Muscle layer of duodenum (tissue), 2 donors: ENCODE data around the gene IFT80.
"Not testable (repeated sequence)": the region's sequence is repeated elsewhere in the genome, so short reads cannot be mapped to it uniquely, and the experiment has no call there.

Source experiments
- H3K27ac ChIP-seq: one replicate; pipeline ENCODE4 v1.7.0; 2013; ENCODE audit warnings: mild to moderate bottlenecking, low read length
- H3K27me3 ChIP-seq: one replicate; pipeline ENCODE4 v1.7.0; 2013; ENCODE audit warnings: low read depth, mild to moderate bottlenecking, control low read depth, low read length
- H3K36me3 ChIP-seq, 2 donors: one replicate each; pipeline ENCODE4 v1.7.0; 2013; ENCODE audit warnings: low read length in 2 of 2, control low read depth in 1 of 2, mild to moderate bottlenecking in 1 of 2; ENCODE audit not compliant: insufficient read depth in 2 of 2, control insufficient read depth in 1 of 2
- H3K4me1 ChIP-seq, 2 donors: one replicate each; pipeline ENCODE4 v1.7.0; 2013; ENCODE audit warnings: low read length in 2 of 2, mild to moderate bottlenecking in 2 of 2, control low read depth in 1 of 2, moderate library complexity in 1 of 2; ENCODE audit not compliant: insufficient read depth in 2 of 2, control insufficient read depth in 1 of 2
- H3K4me3 ChIP-seq, 2 donors: one replicate each; pipeline ENCODE4 v1.7.0; 2013; ENCODE audit warnings: low read length in 2 of 2, low read depth in 1 of 2, mild to moderate bottlenecking in 1 of 2
- H3K9me3 ChIP-seq, 2 donors: one replicate each; pipeline ENCODE4 v1.7.0; 2013; ENCODE audit warnings: low read length in 2 of 2, control low read depth in 1 of 2, mild to moderate bottlenecking in 1 of 2; ENCODE audit not compliant: control insufficient read depth in 1 of 2
- donor health status: healthy.

The IFT80 gene

GRCh38 chr3:160247766-160248165 lies 151.3 kb downstream of the IFT80 start:
- Histone ChIP-seq H3K27me3 (no peaks in the 10 kb centered on the region), H3K4me1 (no peaks in the 10 kb centered on the region), H3K9me3 (peaks cover 0 to 3% of the 10 kb centered on the region in 2 donors), H3K4me3 (no peak overlapping the region), H3K27ac (no peak overlapping the region), H3K36me3 (no peaks in the 10 kb centered on the region)

DNA sequence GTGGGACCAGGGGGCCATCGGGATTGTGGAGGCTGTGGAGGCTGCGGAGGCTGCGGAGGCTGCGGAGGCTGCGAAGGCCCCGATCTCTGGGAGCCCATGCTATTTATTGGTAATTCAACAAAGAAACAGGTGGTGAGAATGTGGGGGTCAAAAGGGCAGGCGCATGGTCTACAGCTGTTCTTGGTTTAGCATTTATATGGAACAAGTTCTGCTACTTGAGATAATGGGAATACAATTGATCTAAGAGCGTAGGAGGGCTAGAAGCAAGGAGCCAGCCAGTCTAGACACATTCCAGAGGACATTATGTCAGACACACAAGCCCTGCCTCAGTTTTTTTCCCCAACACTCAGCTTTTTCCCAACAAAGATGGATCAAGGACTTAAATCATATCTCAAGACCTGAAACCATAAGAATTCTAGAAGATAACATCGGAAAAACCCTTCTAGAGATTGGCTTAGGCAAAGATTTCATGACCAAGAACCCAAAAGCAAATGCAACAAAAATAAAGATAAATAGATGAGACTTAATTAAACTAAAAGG lies 153.7 kb downstream of the IFT80 start:
- Histone ChIP-seq H3K4me3 (no peak overlapping the region), H3K9me3 (peaks cover 0 to 3% of the 10 kb centered on the region in 2 donors), H3K4me1 (no peaks in the 10 kb centered on the region), H3K27ac (no peak overlapping the region), H3K27me3 (no peaks in the 10 kb centered on the region), H3K36me3 (no peaks in the 10 kb centered on the region)

DNA sequence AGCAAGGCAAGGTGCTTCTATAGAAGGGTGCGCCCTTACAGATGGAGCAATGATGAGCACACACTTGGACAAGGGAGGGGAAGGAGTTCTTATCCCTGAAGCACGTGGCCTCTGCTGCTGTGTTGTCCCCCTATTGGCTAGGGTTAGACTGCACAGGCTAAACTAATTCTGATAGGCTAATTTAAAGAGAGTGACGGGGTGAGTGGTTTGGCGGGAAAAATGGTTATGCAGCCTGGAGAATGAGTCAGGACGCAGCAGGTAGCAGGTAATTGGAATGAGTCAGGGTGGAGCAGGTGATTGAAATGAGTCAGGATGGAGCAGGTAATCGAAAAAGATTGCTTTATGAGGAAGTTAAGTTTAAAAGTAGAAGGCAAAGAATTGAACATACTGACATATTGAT lies 158.3 kb downstream of the IFT80 start:
- not testable (repeated sequence) for H3K27me3 ChIP-seq, H3K27ac ChIP-seq

DNA sequence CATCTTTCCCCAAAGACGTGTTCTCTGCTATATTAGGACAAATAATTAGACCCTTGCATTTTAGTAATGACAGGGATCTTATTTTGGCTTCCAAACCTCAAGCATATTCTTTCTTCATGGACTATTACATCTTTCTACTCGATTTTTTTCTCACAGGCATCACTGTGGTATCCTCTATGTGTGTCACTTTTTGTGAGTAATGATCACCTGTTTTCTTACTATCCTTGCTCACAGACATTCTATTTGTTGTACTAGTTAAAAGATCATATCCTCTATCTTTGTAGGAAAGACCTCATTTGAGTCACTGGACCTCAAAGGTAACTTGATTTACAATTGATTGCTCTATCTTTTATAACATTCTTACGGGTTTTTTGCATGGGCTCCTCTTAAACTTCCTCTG lies 167.0 kb downstream of the IFT80 start:
- no peaks in the 10 kb centered on the region for H3K27me3 ChIP-seq
- no peaks in the 10 kb centered on the region for H3K4me1 ChIP-seq
- no peak overlapping the region for H3K27ac ChIP-seq
- H3K4me3 ChIP-seq: no peak overlapping the region
- no peaks in the 10 kb centered on the region for H3K36me3 ChIP-seq
- no peaks in the 10 kb centered on the region for H3K9me3 ChIP-seq

More for the DNA sequence above, 158.3 kb downstream of the IFT80 start:
- not testable (repeated sequence) for H3K4me1 ChIP-seq, H3K9me3 ChIP-seq, H3K36me3 ChIP-seq, H3K4me3 ChIP-seq

DNA sequence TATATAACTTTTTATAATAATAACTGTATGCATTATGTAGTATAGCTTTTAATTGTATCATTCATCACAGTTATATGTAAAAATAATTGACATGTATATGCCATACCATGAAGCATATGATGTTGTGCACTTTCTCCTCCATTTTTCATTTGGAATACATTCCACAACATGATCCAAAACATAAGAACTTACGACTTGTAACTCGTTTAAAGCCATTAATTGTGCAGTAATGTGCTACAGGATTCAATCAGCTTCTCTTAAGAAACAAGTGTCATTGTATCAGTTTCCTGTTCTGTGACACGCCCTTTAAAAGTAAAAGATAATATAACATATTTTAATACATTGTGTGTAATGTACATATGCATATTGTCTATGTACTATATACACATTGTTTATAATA lies 171.6 kb downstream of the IFT80 start:
- H3K4me3 ChIP-seq: no peak overlapping the region
- H3K27ac ChIP-seq: no peak overlapping the region
- H3K27me3 ChIP-seq: peaks cover 11% of the 10 kb centered on the region

GRCh38 chr3:160226026-160226907 lies 172.8 kb downstream of the IFT80 start:
- Histone ChIP-seq H3K4me3 (peak overlapping the region in 1 of 2 donors; percentile 85), H3K27me3 (peaks cover 11% of the 10 kb centered on the region), H3K27ac (no peak overlapping the region), H3K9me3 (no peaks in the 10 kb centered on the region), H3K36me3 (no peaks in the 10 kb centered on the region), H3K4me1 (peaks cover 3 to 22% of the 10 kb centered on the region in 2 donors)

More for the DNA sequence above, 171.6 kb downstream of the IFT80 start:
- Histone ChIP-seq H3K4me1 (peaks cover 3 to 22% of the 10 kb centered on the region in 2 donors), H3K9me3 (no peaks in the 10 kb centered on the region), H3K36me3 (no peaks in the 10 kb centered on the region)

GRCh38 chr3:160225176-160226025 lies 173.6 kb downstream of the IFT80 start, which contains the start of gene C3orf80:
Gene C3orf80, plus strand, starts transcription at chr3:160225422. Its CDS starts 214 bp downstream, at chr3:160225636.
- peaks cover 11% of the 10 kb centered on the region for H3K27me3 ChIP-seq
- H3K27ac ChIP-seq: no peak within 1 kb of the TSS
- H3K36me3 ChIP-seq: no peaks in the 10 kb centered on the region
- H3K4me3 ChIP-seq: peak within 1 kb of the TSS; percentile 50 to 85
- H3K4me1 ChIP-seq: peaks cover 3 to 22% of the 10 kb centered on the region in 2 donors
- no peaks in the 10 kb centered on the region for H3K9me3 ChIP-seq

DNA sequence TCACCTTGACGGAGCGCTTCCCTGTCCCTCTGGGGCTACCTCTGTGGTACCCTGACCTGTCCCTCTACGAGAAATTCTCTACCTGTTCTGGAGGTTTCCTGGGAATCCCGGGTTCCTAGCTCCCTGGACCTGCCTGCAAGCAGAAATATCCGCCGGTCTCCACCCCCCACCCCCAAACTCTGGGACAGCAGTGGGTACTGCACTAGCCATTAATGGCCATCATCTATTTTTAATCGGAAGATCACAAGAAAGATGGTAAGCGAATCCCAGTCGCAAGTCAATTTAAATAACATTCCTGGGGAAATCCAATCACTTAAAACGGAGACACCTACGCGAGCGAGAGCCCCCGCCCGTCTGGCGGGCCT lies 174.2 kb downstream of the IFT80 start:
- H3K27me3 ChIP-seq: peaks cover 11% of the 10 kb centered on the region
- no peak overlapping the region for H3K27ac ChIP-seq
- peaks cover 3 to 22% of the 10 kb centered on the region in 2 donors for H3K4me1 ChIP-seq
- H3K9me3 ChIP-seq: no peaks in the 10 kb centered on the region
- H3K36me3 ChIP-seq: no peaks in the 10 kb centered on the region
- peak overlapping the region; percentile 50 to 85 for H3K4me3 ChIP-seq

DNA sequence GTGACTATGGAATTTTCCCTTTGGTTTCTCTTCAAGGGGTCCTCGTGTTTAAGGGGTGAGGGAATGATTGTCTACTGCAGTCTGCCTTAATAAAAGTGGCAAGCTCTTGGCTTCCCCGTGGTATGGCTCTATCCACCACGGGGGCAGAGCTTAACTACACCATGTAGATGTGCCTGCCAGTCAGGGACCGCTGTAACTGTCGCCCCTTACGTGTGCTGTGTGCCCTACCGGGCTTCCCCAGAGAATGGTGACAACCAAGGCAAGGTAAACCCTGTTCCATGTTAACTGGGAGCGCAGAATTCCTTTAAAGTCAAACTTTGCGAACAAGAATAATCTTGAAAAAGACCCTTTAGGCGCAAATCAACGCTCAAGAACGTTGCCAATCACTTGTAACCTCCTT lies 174.8 kb downstream of the IFT80 start:
- Histone ChIP-seq H3K27ac (no peak overlapping the region), H3K9me3 (no peaks in the 10 kb centered on the region), H3K27me3 (peaks cover 11% of the 10 kb centered on the region), H3K4me1 (peaks cover 3 to 22% of the 10 kb centered on the region in 2 donors), H3K36me3 (no peaks in the 10 kb centered on the region), H3K4me3 (no peak overlapping the region)

- H3K4me1 ChIP-seq: peaks cover 0 to 14% of the 10 kb centered on the region in 2 donors
- peaks cover 3% of the 10 kb centered on the region for H3K27me3 ChIP-seq
- no peaks in the 10 kb centered on the region for H3K9me3 ChIP-seq
- no peak overlapping the region for H3K27ac ChIP-seq
- no peak overlapping the region for H3K4me3 ChIP-seq
- H3K36me3 ChIP-seq: no peaks in the 10 kb centered on the region
Measured at GRCh38 chr3:160221019-160221418, 178.0 kb downstream of the IFT80 start.

GRCh38 chr3:160220038-160220437 lies 179.0 kb downstream of the IFT80 start:
- Histone ChIP-seq H3K9me3 (no peaks in the 10 kb centered on the region), H3K4me1 (peaks cover 0 to 7% of the 10 kb centered on the region in 2 donors), H3K4me3 (no peak overlapping the region), H3K27me3 (peaks cover 3% of the 10 kb centered on the region), H3K27ac (no peak overlapping the region), H3K36me3 (no peaks in the 10 kb centered on the region)
